ENCODE data around the gene ARHGAP26. TPM values are rescaled to one million over a fixed set of nuclear protein-coding genes. Genes with fewer than 3 reads are reported as not detected.

ARHGAP26 gene
- total RNA-seq, 1 donor from 2014 or later = 36.7 TPM

- DNase-seq = peak; percentile 86
These were observed 474.0 kb downstream of the ARHGAP26 start for GRCh38 chr5:143244000-143244736.

GRCh38 chr5:143244990-143245389 lies 474.8 kb downstream of the ARHGAP26 start:
- no peak for DNase-seq

- DNase-seq = no peak
These were observed 475.9 kb downstream of the ARHGAP26 start for GRCh38 chr5:143245929-143246561.

- DNase-seq = no peak
These were observed 477.1 kb downstream of the ARHGAP26 start for GRCh38 chr5:143247134-143247815.

- DNase-seq = no peak
These were observed 478.2 kb downstream of the ARHGAP26 start for GRCh38 chr5:143248391-143248790.

- DNase-seq = no peak
These were observed 478.8 kb downstream of the ARHGAP26 start for GRCh38 chr5:143248822-143249579.

GRCh38 chr5:143249851-143250250 lies 479.7 kb downstream of the ARHGAP26 start:
- DNase-seq = no peak

GRCh38 chr5:143251190-143251589 lies 481.0 kb downstream of the ARHGAP26 start:
- no peak for DNase-seq

GRCh38 chr5:143251946-143252345 lies 481.8 kb downstream of the ARHGAP26 start:
- no peak for DNase-seq

- DNase-seq = no peak
These were observed 484.6 kb downstream of the ARHGAP26 start for GRCh38 chr5:143254819-143255218.

GRCh38 chr5:143258559-143259253 lies 488.5 kb downstream of the ARHGAP26 start:
- DNase-seq = no peak

GRCh38 chr5:143259254-143259605 lies 489.1 kb downstream of the ARHGAP26 start:
- no peak for DNase-seq

- DNase-seq = no peak
These were observed 491.7 kb downstream of the ARHGAP26 start for GRCh38 chr5:143261748-143262392.

- DNase-seq = no peak
These were observed 492.4 kb downstream of the ARHGAP26 start for GRCh38 chr5:143262393-143263174.

GRCh38 chr5:143263272-143263810 lies 493.2 kb downstream of the ARHGAP26 start:
- DNase-seq = no peak

- DNase-seq = no peak
These were observed 495.8 kb downstream of the ARHGAP26 start for GRCh38 chr5:143265995-143266394.

- DNase-seq = no peak
These were observed 497.0 kb downstream of the ARHGAP26 start for GRCh38 chr5:143267186-143267585.

GRCh38 chr5:143268388-143268787 lies 498.2 kb downstream of the ARHGAP26 start:
- no peak for DNase-seq

- no peak for DNase-seq
These were observed 501.3 kb downstream of the ARHGAP26 start for GRCh38 chr5:143271431-143271830.

- DNase-seq = no peak
These were observed 504.8 kb downstream of the ARHGAP26 start for GRCh38 chr5:143274952-143275351.
